ENCODE data around the gene MYH15. TPM values are rescaled to one million over a fixed set of nuclear protein-coding genes. Genes with fewer than 3 reads are reported as not detected.

Gene MYH15
- total RNA-seq, 1 donor from 2014 or later, result not detected

DNA sequence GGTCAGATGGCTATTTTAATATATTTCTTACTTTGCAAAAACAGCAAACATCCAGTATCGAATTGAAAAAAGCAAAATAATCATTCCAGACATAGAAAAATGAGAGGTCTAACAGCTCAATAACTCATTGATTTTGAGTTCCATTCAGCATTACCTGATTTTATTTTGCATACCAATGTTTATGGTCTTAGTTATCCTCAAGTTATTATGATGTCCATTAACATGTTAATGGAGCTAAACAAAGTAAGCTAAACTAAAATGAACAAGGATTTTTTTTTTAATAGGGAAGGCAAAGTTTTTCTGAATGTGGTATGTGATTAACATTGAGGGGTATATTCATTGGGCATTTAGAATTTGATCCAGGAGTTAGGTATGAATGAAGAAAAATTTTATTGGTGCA is 13.1 kb downstream of the MYH15 start:
- Histone ChIP-seq H3K4me3 (ENCODE audit: low read depth, low read length) (no peak overlapping the region), H3K36me3 (ENCODE audit: control insufficient read depth, insufficient read depth, low read length) (no peaks in the 10 kb centered on the region), H3K27me3 (ENCODE audit: control insufficient read depth, insufficient read depth, low read length) (no peaks in the 10 kb centered on the region)
- TF ChIP-seq CTCF (IDR thresholded peaks at IDR 0.05; ENCODE audit: insufficient read depth, low read length, poor library complexity, severe bottlenecking), result no peak
- no peak for DNase-seq (ENCODE audit: low read depth)

DNA sequence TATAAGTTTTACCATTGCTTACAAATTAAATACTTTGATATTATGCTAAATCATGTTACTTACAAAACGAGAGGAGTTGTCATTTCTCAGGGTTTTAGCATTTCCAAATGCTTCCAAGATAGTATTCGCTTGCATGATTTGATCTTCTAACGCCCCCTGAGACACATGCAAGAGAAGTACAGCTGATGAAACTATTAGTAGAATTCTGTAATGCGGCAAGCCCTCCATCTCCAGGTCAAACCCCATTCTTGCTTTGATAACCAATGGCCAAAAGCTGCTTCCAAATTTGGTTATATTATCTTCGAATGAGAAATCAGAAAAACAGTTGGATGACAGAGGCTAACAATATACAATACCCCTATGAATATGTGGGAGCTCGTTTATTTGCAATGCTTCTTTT is 14.7 kb downstream of the MYH15 start:
- DNase-seq (ENCODE audit: low read depth), result no peak
- TF ChIP-seq CTCF (IDR thresholded peaks at IDR 0.05; ENCODE audit: insufficient read depth, low read length, poor library complexity, severe bottlenecking), result no peak
- no peaks in the 10 kb centered on the region for H3K36me3 ChIP-seq (ENCODE audit: control insufficient read depth, insufficient read depth, low read length)

GRCh38 chr3:108494906-108495531 is 15.4 kb downstream of the MYH15 start:
- no peak for TF ChIP-seq CTCF (IDR thresholded peaks at IDR 0.05; ENCODE audit: insufficient read depth, low read length, poor library complexity, severe bottlenecking)
- H3K4me3 ChIP-seq (ENCODE audit: low read depth, low read length), result no peak overlapping the region
- DNase-seq (ENCODE audit: low read depth), result no peak
- no peaks in the 10 kb centered on the region for H3K36me3 ChIP-seq (ENCODE audit: control insufficient read depth, insufficient read depth, low read length)
- no peaks in the 10 kb centered on the region for H3K27me3 ChIP-seq (ENCODE audit: control insufficient read depth, insufficient read depth, low read length)

More for the DNA sequence above, 14.7 kb downstream of the MYH15 start:
- no peaks in the 10 kb centered on the region for H3K27me3 ChIP-seq (ENCODE audit: control insufficient read depth, insufficient read depth, low read length)
- no peak overlapping the region for H3K4me3 ChIP-seq (ENCODE audit: low read depth, low read length)

GRCh38 chr3:108493862-108494261 is 16.5 kb downstream of the MYH15 start:
- no peak for DNase-seq (ENCODE audit: low read depth)

GRCh38 chr3:108491456-108491855 is 18.9 kb downstream of the MYH15 start:
- no peak for DNase-seq (ENCODE audit: low read depth)
- no peaks in the 10 kb centered on the region for H3K36me3 ChIP-seq (ENCODE audit: control insufficient read depth, insufficient read depth, low read length)
- TF ChIP-seq CTCF (IDR thresholded peaks at IDR 0.05; ENCODE audit: insufficient read depth, low read length, poor library complexity, severe bottlenecking), result no peak
- no peaks in the 10 kb centered on the region for H3K27me3 ChIP-seq (ENCODE audit: control insufficient read depth, insufficient read depth, low read length)
- H3K4me3 ChIP-seq (ENCODE audit: low read depth, low read length), result no peak overlapping the region

More at GRCh38 chr3:108493862-108494261, 16.5 kb downstream of the MYH15 start:
- no peak overlapping the region for H3K4me3 ChIP-seq (ENCODE audit: low read depth, low read length)
- H3K27me3 ChIP-seq (ENCODE audit: control insufficient read depth, insufficient read depth, low read length), result no peaks in the 10 kb centered on the region
- H3K36me3 ChIP-seq (ENCODE audit: control insufficient read depth, insufficient read depth, low read length), result no peaks in the 10 kb centered on the region
- TF ChIP-seq CTCF (IDR thresholded peaks at IDR 0.05; ENCODE audit: insufficient read depth, low read length, poor library complexity, severe bottlenecking), result peak; percentile 42

- Histone ChIP-seq H3K36me3 (ENCODE audit: control insufficient read depth, insufficient read depth, low read length) (no peaks in the 10 kb centered on the region), H3K4me3 (ENCODE audit: low read depth, low read length) (no peak overlapping the region), H3K27me3 (ENCODE audit: control insufficient read depth, insufficient read depth, low read length) (no peaks in the 10 kb centered on the region)
- peak; percentile 67 for TF ChIP-seq CTCF (IDR thresholded peaks at IDR 0.05; ENCODE audit: insufficient read depth, low read length, poor library complexity, severe bottlenecking)
- no peak for DNase-seq (ENCODE audit: low read depth)
These were observed 20.6 kb downstream of the MYH15 start for GRCh38 chr3:108489776-108490175.
